Epithelial cell of esophagus (primary cell): ENCODE measurements around the gene HNRNPL.
A peak's percentile ranks its signal among the peaks of the same experiment; 100 is the strongest.

Experiments used
- DNase-seq: peaks from one replicate; pipeline ENCODE4 v3.0.0; 2010; ENCODE audit warnings: low read depth
- H3K4me3 ChIP-seq: 2 replicates; pipeline ENCODE4 v1.5.1; 2011; ENCODE audit warnings: mild to moderate bottlenecking, low read length, control low read depth
- CTCF ChIP-seq: IDR thresholded peaks from 2 replicates; pipeline ENCODE4 v1.5.1; 2011; ENCODE audit warnings: low read depth, mild to moderate bottlenecking, low read length, control low read depth, inconsistent platforms; ENCODE audit not compliant: insufficient read depth; ENCODE audit errors: missing control alignments

HNRNPL gene

GRCh38 chr19:38848299-38849146 is 1.3 kb downstream of the HNRNPL start:
- DNase-seq = no peak
- TF ChIP-seq CTCF = no peak
- peak overlapping the region; percentile 79 for H3K4me3 ChIP-seq

GRCh38 chr19:38846097-38846496 is 3.7 kb downstream of the HNRNPL start:
- DNase-seq = no peak
- no peak for TF ChIP-seq CTCF
- H3K4me3 ChIP-seq = no peak overlapping the region

- no peak for TF ChIP-seq CTCF
- DNase-seq = no peak
- no peak overlapping the region for H3K4me3 ChIP-seq
Measured at GRCh38 chr19:38845374-38846024, 4.3 kb downstream of the HNRNPL start.

DNA sequence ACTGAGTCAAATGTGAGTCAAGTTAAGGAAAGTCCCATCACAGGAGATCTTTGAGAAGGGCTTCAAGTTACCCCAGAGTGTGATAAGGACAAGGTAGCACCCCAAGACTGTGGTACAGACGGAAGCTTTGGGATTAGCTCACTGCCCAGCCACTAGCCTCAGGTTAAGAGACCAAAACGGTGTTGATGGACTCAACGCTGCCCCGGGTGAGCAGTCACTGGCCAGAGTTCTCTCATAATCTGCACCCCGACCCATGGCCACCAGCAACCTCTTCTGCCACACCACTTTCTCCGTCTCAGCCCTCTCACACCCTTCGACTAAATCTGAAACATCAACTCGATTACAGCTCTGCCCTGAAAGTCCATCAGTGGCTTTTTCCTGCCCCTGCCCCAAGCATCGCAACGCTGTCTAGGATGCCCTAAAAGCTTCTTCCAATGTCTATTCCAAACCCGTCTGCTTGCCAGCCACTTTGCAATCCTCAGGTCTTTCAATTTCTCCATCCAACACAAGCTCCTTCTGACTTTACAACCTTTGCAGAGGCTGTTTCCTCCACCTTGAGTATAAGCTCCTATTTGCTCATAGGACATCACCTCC is 5.6 kb downstream of the HNRNPL start:
- DNase-seq = no peak
- no peak for TF ChIP-seq CTCF
- no peak overlapping the region for H3K4me3 ChIP-seq

- TF ChIP-seq CTCF = no peak
- no peak for DNase-seq
- H3K4me3 ChIP-seq = no peak overlapping the region
Measured at GRCh38 chr19:38843175-38843758, 6.5 kb downstream of the HNRNPL start.

DNA sequence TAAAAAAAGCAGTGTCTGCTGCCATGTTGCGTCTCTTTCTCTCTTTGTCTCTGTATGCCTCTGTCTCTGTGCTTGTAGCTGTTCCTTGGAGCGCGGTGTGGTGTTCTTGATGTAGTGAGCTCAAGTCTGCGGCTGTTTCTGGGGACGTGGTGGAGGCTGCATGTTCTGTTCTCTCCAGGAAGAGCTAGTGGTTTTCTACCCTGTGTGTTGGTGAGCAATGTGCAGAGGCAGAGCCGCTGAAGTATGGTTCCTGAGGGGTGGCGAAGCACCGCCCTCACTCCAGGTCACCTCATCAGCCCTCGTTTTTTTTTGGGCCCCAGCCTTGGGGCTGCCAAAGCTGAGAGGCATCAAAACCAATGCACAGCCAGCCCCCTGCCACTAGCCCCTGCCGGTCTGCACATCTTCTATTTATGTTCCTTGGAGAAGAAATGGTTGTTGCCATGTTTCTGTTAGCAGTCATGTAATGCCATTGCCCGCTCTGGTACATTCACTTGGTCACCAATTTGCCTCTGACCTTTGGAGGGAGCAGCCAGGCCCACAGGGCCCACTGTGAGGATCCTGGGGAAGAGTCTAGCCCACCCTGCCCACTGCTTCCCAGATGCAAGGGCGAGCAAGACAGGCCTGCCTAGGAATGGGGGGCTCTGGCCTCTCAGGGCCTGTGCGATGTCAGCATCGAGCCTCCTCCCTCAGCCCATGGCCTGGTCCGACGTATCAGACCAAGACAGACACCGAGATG is 7.2 kb downstream of the HNRNPL start:
- no peak overlapping the region for H3K4me3 ChIP-seq
- DNase-seq = no peak
- TF ChIP-seq CTCF = no peak
